ENCODE data around the gene RAB1A.

Gene RAB1A

GRCh38 chr2:65064728-65065552, 65.0 kb downstream of the RAB1A start:
- H3K4me1 ChIP-seq (ENCODE audit: control insufficient read depth in 1 of 2, insufficient read depth in 2 of 2, low read length in 2 of 2), result peaks cover 19 to 22% of the 10 kb centered on the region in 2 donors
- no peak overlapping the region for H3K9ac ChIP-seq (ENCODE audit: low read depth in 1 of 2, low read length in 2 of 2)

GRCh38 chr2:65062843-65063825, 66.8 kb downstream of the RAB1A start:
- H3K4me3 ChIP-seq (ENCODE audit: low read depth in 1 of 2, low read length in 2 of 2), result no peak overlapping the region
- peaks cover 15 to 26% of the 10 kb centered on the region in 2 donors for H3K4me1 ChIP-seq (ENCODE audit: control insufficient read depth in 1 of 2, insufficient read depth in 2 of 2, low read length in 2 of 2)
- no peaks in the 10 kb centered on the region for H3K27me3 ChIP-seq (ENCODE audit: control insufficient read depth in 1 of 2, insufficient read depth in 2 of 2, low read length in 2 of 2)
- no peaks in the 10 kb centered on the region for H3K9me3 ChIP-seq (ENCODE audit: control insufficient read depth in 1 of 2, low read length in 2 of 2)
- no peak overlapping the region for H3K27ac ChIP-seq (ENCODE audit: low read depth, low read length)
- no peaks in the 10 kb centered on the region for H3K36me3 ChIP-seq (ENCODE audit: control insufficient read depth in 1 of 2, insufficient read depth in 2 of 2, low read length in 2 of 2)
- no peak overlapping the region for H3K9ac ChIP-seq (ENCODE audit: low read depth in 1 of 2, low read length in 2 of 2)

More at GRCh38 chr2:65064728-65065552, 65.0 kb downstream of the RAB1A start:
- Histone ChIP-seq H3K4me3 (ENCODE audit: low read depth in 1 of 2, low read length in 2 of 2) (peak overlapping the region in 1 of 2 donors; percentile 19), H3K27me3 (ENCODE audit: control insufficient read depth in 1 of 2, insufficient read depth in 2 of 2, low read length in 2 of 2) (no peaks in the 10 kb centered on the region), H3K36me3 (ENCODE audit: control insufficient read depth in 1 of 2, insufficient read depth in 2 of 2, low read length in 2 of 2) (peaks cover 0 to 2% of the 10 kb centered on the region in 2 donors), H3K27ac (ENCODE audit: low read depth, low read length) (peak overlapping the region; percentile 20), H3K9me3 (ENCODE audit: control insufficient read depth in 1 of 2, low read length in 2 of 2) (no peaks in the 10 kb centered on the region)

DNA sequence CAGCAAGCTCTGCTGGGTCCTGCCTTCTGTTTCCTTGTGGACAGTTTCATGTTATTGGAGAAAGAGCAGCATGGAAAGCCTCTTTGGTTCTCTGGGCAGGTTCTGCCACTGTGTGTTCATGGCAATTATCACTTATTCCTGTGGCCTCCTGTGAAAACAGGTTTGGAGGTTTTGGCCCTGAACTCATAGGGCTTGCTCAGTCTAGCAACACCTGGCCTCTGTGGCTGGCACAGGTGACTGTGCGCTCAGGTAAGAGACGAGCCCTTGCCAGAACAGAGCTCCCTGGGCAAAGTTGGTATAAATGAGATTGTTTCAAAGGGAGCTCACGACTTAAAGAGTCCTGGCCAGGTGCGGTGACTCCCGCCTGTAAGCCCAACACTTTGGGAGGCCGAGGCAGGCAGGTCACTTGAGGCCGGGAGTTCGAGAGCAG, 68.0 kb downstream of the RAB1A start:
- Histone ChIP-seq H3K27ac (ENCODE audit: low read depth, low read length) (no peak overlapping the region), H3K36me3 (ENCODE audit: control insufficient read depth in 1 of 2, insufficient read depth in 2 of 2, low read length in 2 of 2) (no peaks in the 10 kb centered on the region), H3K4me1 (ENCODE audit: control insufficient read depth in 1 of 2, insufficient read depth in 2 of 2, low read length in 2 of 2) (peaks cover 22 to 37% of the 10 kb centered on the region in 2 donors), H3K4me3 (ENCODE audit: low read depth in 1 of 2, low read length in 2 of 2) (no peak overlapping the region), H3K27me3 (ENCODE audit: control insufficient read depth in 1 of 2, insufficient read depth in 2 of 2, low read length in 2 of 2) (no peaks in the 10 kb centered on the region), H3K9ac (ENCODE audit: low read depth in 1 of 2, low read length in 2 of 2) (no peak overlapping the region), H3K9me3 (ENCODE audit: control insufficient read depth in 1 of 2, low read length in 2 of 2) (no peaks in the 10 kb centered on the region)

GRCh38 chr2:65061146-65061909, 68.6 kb downstream of the RAB1A start:
- no peaks in the 10 kb centered on the region for H3K9me3 ChIP-seq (ENCODE audit: control insufficient read depth in 1 of 2, low read length in 2 of 2)
- no peak overlapping the region for H3K9ac ChIP-seq (ENCODE audit: low read depth in 1 of 2, low read length in 2 of 2)
- no peaks in the 10 kb centered on the region for H3K36me3 ChIP-seq (ENCODE audit: control insufficient read depth in 1 of 2, insufficient read depth in 2 of 2, low read length in 2 of 2)
- H3K4me3 ChIP-seq (ENCODE audit: low read depth in 1 of 2, low read length in 2 of 2), result no peak overlapping the region
- no peak overlapping the region for H3K27ac ChIP-seq (ENCODE audit: low read depth, low read length)
- H3K27me3 ChIP-seq (ENCODE audit: control insufficient read depth in 1 of 2, insufficient read depth in 2 of 2, low read length in 2 of 2), result no peaks in the 10 kb centered on the region
- H3K4me1 ChIP-seq (ENCODE audit: control insufficient read depth in 1 of 2, insufficient read depth in 2 of 2, low read length in 2 of 2), result peaks cover 22 to 37% of the 10 kb centered on the region in 2 donors

- Histone ChIP-seq H3K9ac (ENCODE audit: low read depth in 1 of 2, low read length in 2 of 2) (no peak overlapping the region), H3K27ac (ENCODE audit: low read depth, low read length) (no peak overlapping the region), H3K4me3 (ENCODE audit: low read depth in 1 of 2, low read length in 2 of 2) (no peak overlapping the region), H3K4me1 (ENCODE audit: control insufficient read depth in 1 of 2, insufficient read depth in 2 of 2, low read length in 2 of 2) (peaks cover 23 to 43% of the 10 kb centered on the region in 2 donors), H3K27me3 (ENCODE audit: control insufficient read depth in 1 of 2, insufficient read depth in 2 of 2, low read length in 2 of 2) (no peaks in the 10 kb centered on the region), H3K9me3 (ENCODE audit: control insufficient read depth in 1 of 2, low read length in 2 of 2) (no peaks in the 10 kb centered on the region), H3K36me3 (ENCODE audit: control insufficient read depth in 1 of 2, insufficient read depth in 2 of 2, low read length in 2 of 2) (no peaks in the 10 kb centered on the region)
Observed at GRCh38 chr2:65059071-65059470, 70.8 kb downstream of the RAB1A start.

GRCh38 chr2:65057391-65058052, 72.4 kb downstream of the RAB1A start:
- H3K4me3 ChIP-seq (ENCODE audit: low read depth in 1 of 2, low read length in 2 of 2), result peak overlapping the region; percentile 80 to 84

DNA sequence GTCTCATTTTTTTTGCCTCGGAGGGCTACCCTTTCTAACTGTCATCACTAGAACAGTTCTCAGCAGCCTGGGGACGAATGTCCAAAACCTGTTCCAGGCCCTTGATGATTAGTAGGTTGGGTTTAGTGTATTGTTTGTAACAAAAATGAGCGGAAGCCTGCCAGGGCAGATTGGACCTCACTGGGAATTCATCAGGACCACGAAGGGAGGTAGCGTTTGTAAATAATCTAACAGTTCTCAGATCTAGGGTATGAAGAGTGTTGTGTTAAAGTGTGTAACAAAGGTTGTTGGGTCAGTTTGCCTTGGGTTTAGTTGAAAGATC, 72.9 kb downstream of the RAB1A start:
- no peaks in the 10 kb centered on the region for H3K9me3 ChIP-seq (ENCODE audit: control insufficient read depth in 1 of 2, low read length in 2 of 2)
- H3K4me1 ChIP-seq (ENCODE audit: control insufficient read depth in 1 of 2, insufficient read depth in 2 of 2, low read length in 2 of 2), result peaks cover 29 to 42% of the 10 kb centered on the region in 2 donors
- no peaks in the 10 kb centered on the region for H3K36me3 ChIP-seq (ENCODE audit: control insufficient read depth in 1 of 2, insufficient read depth in 2 of 2, low read length in 2 of 2)
- H3K4me3 ChIP-seq (ENCODE audit: low read depth in 1 of 2, low read length in 2 of 2), result peak overlapping the region; percentile 80 to 84
- H3K9ac ChIP-seq (ENCODE audit: low read depth in 1 of 2, low read length in 2 of 2), result peak overlapping the region; percentile 25 to 64
- H3K27ac ChIP-seq (ENCODE audit: low read depth, low read length), result peak overlapping the region; percentile 58
- H3K27me3 ChIP-seq (ENCODE audit: control insufficient read depth in 1 of 2, insufficient read depth in 2 of 2, low read length in 2 of 2), result no peaks in the 10 kb centered on the region

More at GRCh38 chr2:65057391-65058052, 72.4 kb downstream of the RAB1A start:
- H3K36me3 ChIP-seq (ENCODE audit: control insufficient read depth in 1 of 2, insufficient read depth in 2 of 2, low read length in 2 of 2), result no peaks in the 10 kb centered on the region
- H3K9ac ChIP-seq (ENCODE audit: low read depth in 1 of 2, low read length in 2 of 2), result peak overlapping the region; percentile 25 to 64
- H3K27ac ChIP-seq (ENCODE audit: low read depth, low read length), result no peak overlapping the region
- peaks cover 29 to 43% of the 10 kb centered on the region in 2 donors for H3K4me1 ChIP-seq (ENCODE audit: control insufficient read depth in 1 of 2, insufficient read depth in 2 of 2, low read length in 2 of 2)
- H3K9me3 ChIP-seq (ENCODE audit: control insufficient read depth in 1 of 2, low read length in 2 of 2), result no peaks in the 10 kb centered on the region
- H3K27me3 ChIP-seq (ENCODE audit: control insufficient read depth in 1 of 2, insufficient read depth in 2 of 2, low read length in 2 of 2), result no peaks in the 10 kb centered on the region

GRCh38 chr2:65056215-65057053, 73.5 kb downstream of the RAB1A start, which contains the start of gene CEP68:
Gene CEP68, plus strand, starts transcription at chr2:65056416. Its CDS starts 13,029 bp downstream, at chr2:65069445.
- Histone ChIP-seq H3K9ac (ENCODE audit: low read depth in 1 of 2, low read length in 2 of 2) (peak within 1 kb of the TSS; percentile 61 to 64), H3K4me1 (ENCODE audit: control insufficient read depth in 1 of 2, insufficient read depth in 2 of 2, low read length in 2 of 2) (peaks cover 29 to 37% of the 10 kb centered on the region in 2 donors)

More at GRCh38 chr2:65056215-65057053, 73.5 kb downstream of the RAB1A start, which contains the start of gene CEP68:
- Histone ChIP-seq H3K9me3 (ENCODE audit: control insufficient read depth in 1 of 2, low read length in 2 of 2) (no peaks in the 10 kb centered on the region), H3K36me3 (ENCODE audit: control insufficient read depth in 1 of 2, insufficient read depth in 2 of 2, low read length in 2 of 2) (no peaks in the 10 kb centered on the region), H3K27ac (ENCODE audit: low read depth, low read length) (peak within 1 kb of the TSS; percentile 64), H3K4me3 (ENCODE audit: low read depth in 1 of 2, low read length in 2 of 2) (peak within 1 kb of the TSS; percentile 80 to 84), H3K27me3 (ENCODE audit: control insufficient read depth in 1 of 2, insufficient read depth in 2 of 2, low read length in 2 of 2) (no peaks in the 10 kb centered on the region)

Data from duodenal mucosa (tissue), 2 donors.